Adrenal gland (tissue), 5 donors: Measurements from ENCODE around the gene EHD1.

Experiments
- POLR2A ChIP-seq, 2 donors: fragments of 450-650 bp; IDR thresholded peaks; one replicate each; pipeline ENCODE4 v1.6.1; 2017; ENCODE audit warnings: antibody characterized with exemption in 2 of 2, mild to moderate bottlenecking in 2 of 2, moderate library complexity in 1 of 2
- TF ChIP-seq, protein P1 (sequence below), 6 experiments: fragments of 450-650 bp in 4 of 6; fragments of 200-600 bp in 2 of 6; sonication (generic) in 1 of 6; IDR thresholded peaks; 1 replicate in 5 of 6; 2 replicates in 1 of 6; pipeline versions ENCODE4 v1.5.1 to v1.8.0; 2016 to 2021; ENCODE audit warnings: antibody characterized with exemption in 6 of 6, mild to moderate bottlenecking in 2 of 6, moderate library complexity in 1 of 6
- donor health status: DM: no; HTN: no; CAD: no.

DNA sequence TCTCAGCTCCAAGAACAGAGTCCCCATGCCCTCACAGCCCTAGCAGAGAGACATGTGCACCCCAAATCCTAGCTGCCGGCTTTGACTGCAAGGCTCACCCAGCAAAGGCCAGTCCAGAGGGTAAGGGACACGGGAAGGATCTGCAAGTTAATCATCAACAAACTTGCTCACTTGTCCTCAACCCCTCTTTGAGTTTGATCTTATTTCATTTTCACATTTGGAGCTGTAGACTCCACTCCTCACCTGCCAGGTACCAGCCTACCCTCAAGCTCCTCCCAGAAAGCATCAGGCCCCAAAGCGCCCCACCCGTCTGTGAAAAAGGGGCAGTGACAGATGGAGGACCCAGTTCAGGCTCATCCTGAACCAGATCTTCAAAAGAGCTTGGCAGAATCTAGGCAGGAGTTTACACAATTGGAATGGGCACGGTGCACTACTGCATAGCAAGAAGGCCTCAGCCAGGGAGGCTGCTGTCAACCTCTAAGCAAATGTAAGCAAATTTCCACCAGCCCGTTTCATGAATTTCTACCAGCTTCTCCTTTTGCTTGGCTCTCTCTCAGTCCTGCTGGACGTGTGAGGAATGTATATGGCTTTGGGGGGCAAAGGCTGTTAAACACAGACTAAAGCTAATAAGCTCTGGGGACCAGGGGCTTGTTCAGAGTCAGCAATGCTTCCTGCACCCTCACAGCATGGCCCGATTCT, 5.5 kb downstream of the EHD1 start:
- TF ChIP-seq, protein P1, sequence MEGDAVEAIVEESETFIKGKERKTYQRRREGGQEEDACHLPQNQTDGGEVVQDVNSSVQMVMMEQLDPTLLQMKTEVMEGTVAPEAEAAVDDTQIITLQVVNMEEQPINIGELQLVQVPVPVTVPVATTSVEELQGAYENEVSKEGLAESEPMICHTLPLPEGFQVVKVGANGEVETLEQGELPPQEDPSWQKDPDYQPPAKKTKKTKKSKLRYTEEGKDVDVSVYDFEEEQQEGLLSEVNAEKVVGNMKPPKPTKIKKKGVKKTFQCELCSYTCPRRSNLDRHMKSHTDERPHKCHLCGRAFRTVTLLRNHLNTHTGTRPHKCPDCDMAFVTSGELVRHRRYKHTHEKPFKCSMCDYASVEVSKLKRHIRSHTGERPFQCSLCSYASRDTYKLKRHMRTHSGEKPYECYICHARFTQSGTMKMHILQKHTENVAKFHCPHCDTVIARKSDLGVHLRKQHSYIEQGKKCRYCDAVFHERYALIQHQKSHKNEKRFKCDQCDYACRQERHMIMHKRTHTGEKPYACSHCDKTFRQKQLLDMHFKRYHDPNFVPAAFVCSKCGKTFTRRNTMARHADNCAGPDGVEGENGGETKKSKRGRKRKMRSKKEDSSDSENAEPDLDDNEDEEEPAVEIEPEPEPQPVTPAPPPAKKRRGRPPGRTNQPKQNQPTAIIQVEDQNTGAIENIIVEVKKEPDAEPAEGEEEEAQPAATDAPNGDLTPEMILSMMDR (IDR thresholded peaks at IDR 0.05), result no peak
- no peak for TF ChIP-seq POLR2A (IDR thresholded peaks at IDR 0.05)
